Hepatocyte (in vitro differentiated cells): Measurements from ENCODE around the gene NPFF. TPM values are rescaled to one million over a fixed set of nuclear protein-coding genes. Genes with fewer than 3 reads are reported as not detected.

Experiments
- DNase-seq: peaks from one replicate; pipeline ENCODE4 v3.0.0-alpha.2; 2016; ENCODE audit warnings: low spot score
- H2AFZ ChIP-seq: fragments of 200-600 bp; sonication (generic); 2 replicates; pipeline ENCODE4 v1.6.0; 2016; ENCODE audit warnings: antibody characterized with exemption, mild to moderate bottlenecking
- H3K27ac ChIP-seq: fragments of 200-600 bp; sonication (generic); 2 replicates; pipeline ENCODE4 v1.5.1; 2016; ENCODE audit warnings: mild to moderate bottlenecking
- H3K27me3 ChIP-seq: fragments of 200-600 bp; sonication (generic); 2 replicates; pipeline ENCODE4 v1.6.1; 2016
- H3K36me3 ChIP-seq: fragments of 200-600 bp; sonication (generic); replicated peaks from 2 replicates; pipeline ENCODE4 v1.5.1; 2016; ENCODE audit warnings: low read depth; ENCODE audit not compliant: insufficient read depth
- H3K4me1 ChIP-seq: fragments of 200-600 bp; sonication (generic); 2 replicates; pipeline ENCODE4 v1.5.1; 2016; ENCODE audit warnings: mild to moderate bottlenecking, moderate library complexity; ENCODE audit not compliant: insufficient read depth
- H3K4me2 ChIP-seq: fragments of 200-600 bp; sonication (generic); 2 replicates; pipeline ENCODE4 v1.6.0; 2016
- H3K4me3 ChIP-seq: fragments of 200-600 bp; sonication (generic); 2 replicates; pipeline ENCODE4 v1.5.1; 2016; ENCODE audit warnings: mild to moderate bottlenecking
- H3K79me2 ChIP-seq: fragments of 200-600 bp; sonication (generic); 2 replicates; pipeline ENCODE4 v1.6.0; 2017; ENCODE audit warnings: mild to moderate bottlenecking
- H3K9me2 ChIP-seq: fragments of 200-600 bp; sonication (generic); replicated peaks from 2 replicates; pipeline ENCODE4 v1.6.0; 2017; ENCODE audit warnings: mild to moderate bottlenecking; ENCODE audit not compliant: insufficient read depth
- H3K9me3 ChIP-seq: fragments of 200-600 bp; sonication (generic); 2 replicates; pipeline ENCODE4 v1.5.1; 2016; ENCODE audit warnings: low read depth, mild to moderate bottlenecking
- H4K20me1 ChIP-seq: fragments of 200-600 bp; sonication (generic); 2 replicates; pipeline ENCODE4 v1.6.0; 2016; ENCODE audit warnings: mild to moderate bottlenecking; ENCODE audit not compliant: insufficient read depth, poor library complexity, severe bottlenecking
- CTCF ChIP-seq: fragments of 200-600 bp; sonication (generic); IDR thresholded peaks from 2 replicates; pipeline ENCODE4 v1.5.1; 2016; ENCODE audit warnings: antibody characterized with exemption, mild to moderate bottlenecking; ENCODE audit not compliant: poor library complexity
- EZH2 ChIP-seq: fragments of 200-600 bp; sonication (generic); IDR thresholded peaks from 2 replicates; pipeline ENCODE4 v1.6.1; 2016; ENCODE audit warnings: antibody characterized with exemption, mild to moderate bottlenecking, borderline replicate concordance
- EZH2phosphoT487 ChIP-seq: fragments of 200-600 bp; sonication (generic); IDR thresholded peaks from one replicate; pipeline ENCODE4 v1.6.1; 2018; ENCODE audit warnings: antibody characterized with exemption, mild to moderate bottlenecking, low read depth, moderate library complexity; ENCODE audit not compliant: unreplicated experiment, severe bottlenecking
- WGBS: methylation state at CpG from one replicate; pipeline ENCODE4 v1.1.6; 2016; ENCODE audit warnings: low lambda C conversion rate; ENCODE audit errors: missing lambda C conversion rate; 5-methylcytosine and 5-hydroxymethylcytosine counted together
- polyA plus RNA-seq: library from polyadenylated mRNA; unstranded; fragments of >200 nt; fragmentation: Nextera tagmentation; extraction: Ambion mirVana; gene quantifications from 2 replicates; pipeline ENCODE4 v1.2.1, GENCODE V29; 2016
- total RNA-seq: library from RNA; depleted of rRNA; stranded (reverse); fragments of >200 nt; gene quantifications from 2 replicates; pipeline ENCODE4 v1.2.3, GENCODE V29; 2014

Gene NPFF
- total RNA-seq, result not detected in 2 replicates
- polyA plus RNA-seq, result 0.77 TPM in 1 of 2 replicates, not detected in the other

- WGBS, result 92% methylated on average over 9 of the region's 9 CpGs
- no peak within 1 kb of the TSS for H3K4me2 ChIP-seq
These were observed at the start of gene NPFF for GRCh38 chr12:53506881-53507602. NPFF (minus strand) TSS chr12:53507484; CDS start chr12:53507474, 10 bp downstream.

DNA sequence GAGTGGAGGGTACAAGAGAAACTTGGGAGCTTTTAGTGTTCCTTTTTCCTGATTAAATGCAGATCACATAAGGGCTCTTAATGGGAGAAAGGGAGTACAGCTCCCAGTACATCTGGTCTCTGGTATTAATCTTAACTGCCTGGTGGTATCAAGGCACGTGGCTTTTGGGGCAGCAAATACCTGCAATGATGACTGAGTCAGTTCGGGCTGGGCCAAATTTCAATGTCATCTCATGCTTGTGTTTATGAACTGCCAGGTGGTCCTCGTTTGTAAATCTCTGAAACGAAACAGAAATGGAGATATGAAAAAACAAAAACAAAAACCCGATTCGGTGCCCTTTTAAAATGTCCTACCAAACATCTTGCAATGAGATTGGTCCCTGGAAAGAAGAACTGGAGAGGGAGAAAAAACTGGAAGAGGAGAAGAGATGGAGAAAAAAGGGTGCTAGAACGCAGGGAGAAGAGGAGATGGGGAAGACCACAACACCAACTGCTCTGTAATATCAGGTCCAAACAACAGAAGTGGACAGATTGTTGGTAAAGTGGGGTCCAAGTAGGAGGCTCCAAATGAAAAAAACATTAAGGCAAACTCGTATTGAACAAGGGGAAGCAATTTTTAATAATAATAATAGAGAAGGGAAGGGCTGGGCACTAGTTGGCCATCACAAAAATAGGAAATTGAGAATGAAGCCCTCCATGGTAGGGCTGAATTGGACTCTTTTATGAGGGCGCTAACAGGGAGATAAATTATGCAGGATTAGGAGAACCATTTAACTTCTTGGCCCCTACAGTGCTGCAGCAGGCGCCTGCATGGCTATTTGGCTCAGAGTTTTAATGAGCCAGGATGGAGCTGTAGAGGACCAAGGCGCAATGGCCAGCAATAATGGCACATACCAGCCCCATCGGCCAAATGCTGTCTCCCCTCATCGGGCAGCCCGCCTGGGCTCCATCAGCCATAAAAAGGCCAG is 45.4 kb upstream of the NPFF start:
- no peak for TF ChIP-seq EZH2
- TF ChIP-seq CTCF, result no peak
- TF ChIP-seq EZH2phosphoT487, result no peak
- Histone ChIP-seq H3K79me2 (peaks cover 7% of the 10 kb centered on the region), H2AFZ (no peak overlapping the region), H4K20me1 (no peaks in the 10 kb centered on the region), H3K4me1 (no peaks in the 10 kb centered on the region), H3K9me3 (no peaks in the 10 kb centered on the region), H3K4me2 (no peak overlapping the region), H3K36me3 (no peaks in the 10 kb centered on the region), H3K27ac (no peak overlapping the region), H3K9me2 (no peaks in the 10 kb centered on the region), H3K27me3 (no peaks in the 10 kb centered on the region), H3K4me3 (no peak overlapping the region)
- WGBS, result 87% methylated on average over 14 of the region's 14 CpGs
- no peak for DNase-seq

More at GRCh38 chr12:53506881-53507602, at the start of gene NPFF:
- Histone ChIP-seq H3K27ac (no peak within 1 kb of the TSS), H3K36me3 (no peaks in the 10 kb centered on the region), H3K4me1 (peaks cover 6% of the 10 kb centered on the region), H3K4me3 (no peak within 1 kb of the TSS), H3K27me3 (no peaks in the 10 kb centered on the region), H2AFZ (no peak within 1 kb of the TSS), H3K9me3 (no peaks in the 10 kb centered on the region), H3K9me2 (no peaks in the 10 kb centered on the region), H4K20me1 (no peaks in the 10 kb centered on the region), H3K79me2 (peaks cover 17% of the 10 kb centered on the region)
- TF ChIP-seq EZH2 (no peak), CTCF (no peak), EZH2phosphoT487 (no peak)
- no peak for DNase-seq

- H3K27me3 ChIP-seq, result no peaks in the 10 kb centered on the region
- H4K20me1 ChIP-seq, result no peaks in the 10 kb centered on the region
- no peaks in the 10 kb centered on the region for H3K36me3 ChIP-seq
- no peak overlapping the region for H3K27ac ChIP-seq
- 82% methylated on average over 2 of the region's 2 CpGs for WGBS
- no peak overlapping the region for H2AFZ ChIP-seq
- peaks cover 6% of the 10 kb centered on the region for H3K79me2 ChIP-seq
- no peak for DNase-seq
- no peaks in the 10 kb centered on the region for H3K9me2 ChIP-seq
- H3K4me2 ChIP-seq, result no peak overlapping the region
- no peaks in the 10 kb centered on the region for H3K9me3 ChIP-seq
- no peak overlapping the region for H3K4me3 ChIP-seq
- TF ChIP-seq EZH2phosphoT487, result no peak
- no peak for TF ChIP-seq CTCF
- TF ChIP-seq EZH2, result no peak
- H3K4me1 ChIP-seq, result no peaks in the 10 kb centered on the region
These were observed 44.6 kb upstream of the NPFF start for GRCh38 chr12:53551889-53552291.
